HG02970 (cell line): ENCODE measurements around the gene SCARB1.

ENCODE experiments used
- ATAC-seq: cut with Tn5 transposase; IDR thresholded peaks from one replicate; pipeline ENCODE4 v1.9.1; 2021; ENCODE audit warnings: mild to moderate bottlenecking, moderate library complexity, moderate number of reproducible peaks; ENCODE audit not compliant: unreplicated experiment, low FRiP score

Gene SCARB1

GRCh38 chr12:124828264-124829007 lies 35.2 kb downstream of the SCARB1 start:
- no peak for ATAC-seq

- ATAC-seq = no peak
Measured at GRCh38 chr12:124827588-124828184, 36.0 kb downstream of the SCARB1 start.

- no peak for ATAC-seq
Measured at GRCh38 chr12:124824195-124824594, 39.5 kb downstream of the SCARB1 start.

GRCh38 chr12:124823272-124823970 lies 40.2 kb downstream of the SCARB1 start:
- no peak for ATAC-seq

GRCh38 chr12:124822218-124822617 lies 41.4 kb downstream of the SCARB1 start:
- no peak for ATAC-seq

GRCh38 chr12:124821252-124822200 lies 42.1 kb downstream of the SCARB1 start:
- no peak for ATAC-seq

GRCh38 chr12:124820199-124820598 lies 43.5 kb downstream of the SCARB1 start:
- no peak for ATAC-seq

- ATAC-seq = no peak
Measured at GRCh38 chr12:124819525-124819924, 44.1 kb downstream of the SCARB1 start.

- no peak for ATAC-seq
Measured at GRCh38 chr12:124819080-124819479, 44.6 kb downstream of the SCARB1 start.

GRCh38 chr12:124817076-124818000 lies 46.3 kb downstream of the SCARB1 start:
- ATAC-seq = no peak

GRCh38 chr12:124816295-124816854 lies 47.3 kb downstream of the SCARB1 start:
- ATAC-seq = no peak

- no peak for ATAC-seq
Measured at GRCh38 chr12:124814741-124815613, 48.7 kb downstream of the SCARB1 start.

- no peak for ATAC-seq
Measured at GRCh38 chr12:124813782-124814181, 49.9 kb downstream of the SCARB1 start.

- ATAC-seq = no peak
Measured at GRCh38 chr12:124812979-124813378, 50.7 kb downstream of the SCARB1 start.

GRCh38 chr12:124812356-124812755 lies 51.3 kb downstream of the SCARB1 start:
- ATAC-seq = no peak

- no peak for ATAC-seq
Measured at GRCh38 chr12:124811633-124812032, 52.0 kb downstream of the SCARB1 start.

GRCh38 chr12:124809878-124810277 lies 53.8 kb downstream of the SCARB1 start:
- no peak for ATAC-seq

GRCh38 chr12:124809391-124809790 lies 54.3 kb downstream of the SCARB1 start:
- ATAC-seq = no peak
